Mammary epithelial cell (primary cell): ENCODE measurements around the gene SLC8A3.

Experiments used
- EZH2 ChIP-seq: IDR thresholded peaks from 2 replicates; pipeline ENCODE4 v1.6.1; 2012; ENCODE audit warnings: low read length, inconsistent platforms, borderline replicate concordance
- TF ChIP-seq, protein P1 (sequence below), 2 donors: IDR thresholded peaks in 1 of 2; conservative IDR thresholded peaks in 1 of 2; 2 replicates each; pipeline ENCODE4 v1.5.1; 2011 to 2012; ENCODE audit warnings: inconsistent platforms in 2 of 2, low read length in 2 of 2, mild to moderate bottlenecking in 2 of 2, control low read depth in 1 of 2, low read depth in 1 of 2; ENCODE audit not compliant: insufficient read depth in 1 of 2; ENCODE audit errors: extremely low read depth in 1 of 2

DNA sequence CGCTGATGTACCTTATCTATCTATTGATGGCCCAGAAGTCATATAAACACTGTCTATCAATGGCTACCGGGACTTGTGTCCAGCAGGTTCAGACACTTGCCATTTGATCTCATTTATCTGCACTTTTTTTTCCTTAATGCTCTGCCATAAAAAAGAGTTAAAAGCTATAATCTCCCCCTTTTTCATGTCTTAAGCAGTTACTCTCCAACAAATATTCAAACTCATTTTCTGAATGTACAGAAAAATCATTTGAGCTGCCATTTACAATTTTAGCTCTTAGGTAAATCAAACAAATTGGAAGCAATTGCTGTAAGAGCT lies 101.4 kb downstream of the SLC8A3 start:
- TF ChIP-seq, protein P1, sequence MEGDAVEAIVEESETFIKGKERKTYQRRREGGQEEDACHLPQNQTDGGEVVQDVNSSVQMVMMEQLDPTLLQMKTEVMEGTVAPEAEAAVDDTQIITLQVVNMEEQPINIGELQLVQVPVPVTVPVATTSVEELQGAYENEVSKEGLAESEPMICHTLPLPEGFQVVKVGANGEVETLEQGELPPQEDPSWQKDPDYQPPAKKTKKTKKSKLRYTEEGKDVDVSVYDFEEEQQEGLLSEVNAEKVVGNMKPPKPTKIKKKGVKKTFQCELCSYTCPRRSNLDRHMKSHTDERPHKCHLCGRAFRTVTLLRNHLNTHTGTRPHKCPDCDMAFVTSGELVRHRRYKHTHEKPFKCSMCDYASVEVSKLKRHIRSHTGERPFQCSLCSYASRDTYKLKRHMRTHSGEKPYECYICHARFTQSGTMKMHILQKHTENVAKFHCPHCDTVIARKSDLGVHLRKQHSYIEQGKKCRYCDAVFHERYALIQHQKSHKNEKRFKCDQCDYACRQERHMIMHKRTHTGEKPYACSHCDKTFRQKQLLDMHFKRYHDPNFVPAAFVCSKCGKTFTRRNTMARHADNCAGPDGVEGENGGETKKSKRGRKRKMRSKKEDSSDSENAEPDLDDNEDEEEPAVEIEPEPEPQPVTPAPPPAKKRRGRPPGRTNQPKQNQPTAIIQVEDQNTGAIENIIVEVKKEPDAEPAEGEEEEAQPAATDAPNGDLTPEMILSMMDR (conservative IDR thresholded peaks at IDR 0.05 in 1 of 2, IDR thresholded peaks at IDR 0.05 in 1 of 2; ENCODE audit: extremely low read depth in 1 of 2, insufficient read depth in 1 of 2, low read depth in 1 of 2, low read length in 2 of 2): no peak
- TF ChIP-seq EZH2: no peak
